ENCODE measurements around the gene ADISSP. TPM values are rescaled to one million over a fixed set of nuclear protein-coding genes. Genes with fewer than 3 reads are reported as not detected.
A peak's percentile ranks its signal among the peaks of the same experiment; 100 is the strongest.

The ADISSP gene
- total and polyA plus RNA-seq, 8 donors = 5.0 to 16.0 (median 11.3) TPM

GRCh38 chr20:3710703-3711483 lies 56.7 kb downstream of the ADISSP start:
- Histone ChIP-seq H3K36me3 (no peaks in the 10 kb centered on the region), H3K27me3 (no peaks in the 10 kb centered on the region), H3K4me1 (no peaks in the 10 kb centered on the region), H3K27ac (no peak overlapping the region), H3K9me3 (no peaks in the 10 kb centered on the region), H3K4me3 (no peak overlapping the region)
- intact Hi-C loops (cut with DNase I) = no loop called here
- peak in 5 of 6 donors; percentile 22 to 92 (median 73) for DNase-seq
- FAIRE-seq = no peak
- ATAC-seq = peak; percentile 50 to 78 (median 72)
- 32 to 33% methylated on average over 18 of the region's 18 CpGs for WGBS, 2 donors
- TF ChIP-seq, protein P1, sequence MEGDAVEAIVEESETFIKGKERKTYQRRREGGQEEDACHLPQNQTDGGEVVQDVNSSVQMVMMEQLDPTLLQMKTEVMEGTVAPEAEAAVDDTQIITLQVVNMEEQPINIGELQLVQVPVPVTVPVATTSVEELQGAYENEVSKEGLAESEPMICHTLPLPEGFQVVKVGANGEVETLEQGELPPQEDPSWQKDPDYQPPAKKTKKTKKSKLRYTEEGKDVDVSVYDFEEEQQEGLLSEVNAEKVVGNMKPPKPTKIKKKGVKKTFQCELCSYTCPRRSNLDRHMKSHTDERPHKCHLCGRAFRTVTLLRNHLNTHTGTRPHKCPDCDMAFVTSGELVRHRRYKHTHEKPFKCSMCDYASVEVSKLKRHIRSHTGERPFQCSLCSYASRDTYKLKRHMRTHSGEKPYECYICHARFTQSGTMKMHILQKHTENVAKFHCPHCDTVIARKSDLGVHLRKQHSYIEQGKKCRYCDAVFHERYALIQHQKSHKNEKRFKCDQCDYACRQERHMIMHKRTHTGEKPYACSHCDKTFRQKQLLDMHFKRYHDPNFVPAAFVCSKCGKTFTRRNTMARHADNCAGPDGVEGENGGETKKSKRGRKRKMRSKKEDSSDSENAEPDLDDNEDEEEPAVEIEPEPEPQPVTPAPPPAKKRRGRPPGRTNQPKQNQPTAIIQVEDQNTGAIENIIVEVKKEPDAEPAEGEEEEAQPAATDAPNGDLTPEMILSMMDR (IDR thresholded peaks at IDR 0.05) = peak; percentile 76 to 95 (median 94)

DNA sequence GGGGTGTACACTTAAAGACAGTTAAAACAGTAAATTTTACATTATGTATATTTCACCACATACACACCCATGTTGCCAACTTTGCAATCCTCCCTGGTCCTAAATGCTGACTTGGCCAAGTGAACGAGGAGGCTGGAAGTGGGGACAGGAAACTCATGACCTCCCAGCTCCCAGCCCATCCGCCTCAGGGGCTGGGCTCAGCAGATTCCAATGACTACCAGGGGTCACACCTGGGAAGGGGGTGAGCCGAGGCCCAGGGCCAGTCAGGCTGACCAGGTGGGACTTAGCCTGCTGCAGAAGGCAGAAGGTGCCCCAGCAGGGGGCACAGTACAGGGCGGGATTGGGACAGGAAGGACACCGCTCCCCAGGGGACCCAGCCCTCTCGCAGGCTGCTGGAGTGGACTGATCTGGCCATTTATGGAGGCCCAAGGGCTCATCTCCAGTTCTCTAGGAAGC lies 57.5 kb downstream of the ADISSP start:
- Histone ChIP-seq H3K4me1 (no peaks in the 10 kb centered on the region), H3K4me3 (no peak overlapping the region), H3K27me3 (no peaks in the 10 kb centered on the region), H3K9me3 (no peaks in the 10 kb centered on the region), H3K36me3 (no peaks in the 10 kb centered on the region), H3K27ac (no peak overlapping the region)
- intact Hi-C loops (cut with DNase I) = no loop called here
- DNase-seq (peak in 2 of 6 donors; percentile 48 to 56), FAIRE-seq (no peak), ATAC-seq (no peak)
- WGBS, 2 donors = 69 to 75% methylated on average over 6 of the region's 6 CpGs
- TF ChIP-seq, protein P1 (IDR thresholded peaks at IDR 0.05) = no peak

DNA sequence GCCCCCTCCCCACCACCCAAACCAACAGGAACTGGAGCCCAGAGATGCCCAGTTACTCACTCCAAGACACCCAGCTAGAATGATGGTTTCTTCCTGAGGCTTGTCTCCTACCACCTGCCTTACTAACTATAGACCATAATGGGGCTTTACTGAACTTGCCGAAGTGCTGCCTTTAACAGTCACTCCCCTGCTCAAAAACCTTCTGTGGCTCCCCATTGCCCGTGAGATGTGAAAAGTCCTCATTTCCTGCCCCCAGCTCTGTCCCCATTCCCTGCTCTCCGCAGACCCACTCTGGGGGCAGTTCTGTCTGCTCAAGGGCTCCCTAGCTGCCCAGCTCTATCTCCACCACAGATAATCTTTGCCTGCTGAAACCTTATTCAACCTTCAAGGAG lies 60.0 kb downstream of the ADISSP start:
- H3K27ac ChIP-seq = no peak overlapping the region
- no peak for ATAC-seq
- no peak overlapping the region for H3K4me3 ChIP-seq
- WGBS, 2 donors = 89 to 100% methylated on average over 3 of the region's 3 CpGs
- H3K27me3 ChIP-seq = no peaks in the 10 kb centered on the region
- intact Hi-C loops (cut with DNase I) = no loop called here
- DNase-seq = no peak
- FAIRE-seq = no peak
- no peaks in the 10 kb centered on the region for H3K9me3 ChIP-seq
- TF ChIP-seq, protein P1 (IDR thresholded peaks at IDR 0.05) = no peak
- H3K36me3 ChIP-seq = no peaks in the 10 kb centered on the region
- no peaks in the 10 kb centered on the region for H3K4me1 ChIP-seq

- DNase-seq = no peak
- FAIRE-seq = no peak
- TF ChIP-seq, protein P1 (IDR thresholded peaks at IDR 0.05) = no peak
- Histone ChIP-seq H3K27me3 (no peaks in the 10 kb centered on the region), H3K36me3 (no peaks in the 10 kb centered on the region), H3K4me3 (no peak overlapping the region), H3K27ac (no peak overlapping the region), H3K4me1 (no peaks in the 10 kb centered on the region), H3K9me3 (no peaks in the 10 kb centered on the region)
- 76 to 82% methylated on average over 10 of the region's 10 CpGs for WGBS, 2 donors
- intact Hi-C loops (cut with DNase I) = no loop called here
- peak in 1 of 4 donors; percentile 53 for ATAC-seq
These were observed 60.6 kb downstream of the ADISSP start for GRCh38 chr20:3706774-3707507.
